Measurements from ENCODE around the gene LMAN2.
"Not testable (repeated sequence)": the region's sequence is repeated elsewhere in the genome, so short reads cannot be mapped to it uniquely, and the experiment has no call there.

LMAN2 gene

DNA sequence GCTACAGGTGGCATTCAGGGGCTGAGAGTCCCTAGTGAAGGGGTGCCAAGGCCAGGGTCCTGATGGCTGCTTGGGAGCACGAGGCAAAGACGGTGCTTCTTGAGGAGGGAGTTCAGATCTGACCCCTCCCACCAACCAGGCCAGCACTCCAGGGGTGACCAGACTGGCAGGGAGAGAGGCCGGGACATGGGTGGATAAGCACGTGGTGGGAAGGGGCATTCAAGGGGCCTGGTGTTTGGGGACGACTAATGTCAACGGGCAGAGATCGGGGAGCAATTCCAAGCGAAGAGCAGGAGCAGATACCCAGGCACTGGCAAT, 10.8 kb upstream of the LMAN2 start:
- H3K9ac ChIP-seq (ENCODE audit: low read length): no peak overlapping the region

GRCh38 chr5:177361418-177362291, 10.2 kb upstream of the LMAN2 start:
- DNase-seq: peak; percentile 46
- Histone ChIP-seq H3F3A (ENCODE audit: insufficient read depth, low read length) (peaks cover 14% of the 10 kb centered on the region; the same call in 1 of the 2 replicates), H3K4me1 (ENCODE audit: low read length) (peaks cover 44% of the 10 kb centered on the region), H3K36me3 (replicated peaks; ENCODE audit: insufficient read depth, low read length) (no peaks in the 10 kb centered on the region), H3K9me3 (replicated peaks; ENCODE audit: insufficient read depth, low read length) (no peaks in the 10 kb centered on the region), H3K9me2 (replicated peaks; ENCODE audit: insufficient read depth, low read length) (no peaks in the 10 kb centered on the region), H3K4me2 (ENCODE audit: low read depth, low read length) (peak overlapping the region; percentile 97), H3K27ac (ENCODE audit: low read length) (peak overlapping the region; percentile 6; the same call in 1 of the 2 replicates), H3K4me3 (ENCODE audit: low read length) (no peak overlapping the region), H3K27me3 (replicated peaks; ENCODE audit: insufficient read depth, low read length) (no peaks in the 10 kb centered on the region), H3K79me2 (ENCODE audit: low read length) (peaks cover 55% of the 10 kb centered on the region), H3K9ac (ENCODE audit: low read length) (no peak overlapping the region), H4K20me1 (ENCODE audit: insufficient read depth, low read length) (0 out of 2 replicates have a peak, but pooled peaks cover 6% of the 10 kb centered on the region), H2AFZ (ENCODE audit: low read length) (no peak overlapping the region)
- TF ChIP-seq EZH2 (optimal IDR thresholded peaks at IDR 0.05; ENCODE audit: low read depth, low read length) (no peak), CTCF (IDR thresholded peaks at IDR 0.05; ENCODE audit: low read length) (0 out of 2 replicates have a peak, but pooled peaks have one; percentile 7)

More for the DNA sequence above, 10.8 kb upstream of the LMAN2 start:
- peak overlapping the region; percentile 97 for H3K4me2 ChIP-seq (ENCODE audit: low read depth, low read length)
- TF ChIP-seq EZH2phosphoT487 (IDR thresholded peaks at IDR 0.05; ENCODE audit: low read length): no peak
- no peak for TF ChIP-seq EZH2 (optimal IDR thresholded peaks at IDR 0.05; ENCODE audit: low read depth, low read length)
- no peak for TF ChIP-seq CTCF (IDR thresholded peaks at IDR 0.05; ENCODE audit: low read length)
- H3K9me2 ChIP-seq (replicated peaks; ENCODE audit: insufficient read depth, low read length): no peaks in the 10 kb centered on the region
- peaks cover 55% of the 10 kb centered on the region for H3K79me2 ChIP-seq (ENCODE audit: low read length)
- no peaks in the 10 kb centered on the region for H3K27me3 ChIP-seq (replicated peaks; ENCODE audit: insufficient read depth, low read length)
- peaks cover 38% of the 10 kb centered on the region for H3K4me1 ChIP-seq (ENCODE audit: low read length)
- H3K9me3 ChIP-seq (replicated peaks; ENCODE audit: insufficient read depth, low read length): no peaks in the 10 kb centered on the region
- H3K36me3 ChIP-seq (replicated peaks; ENCODE audit: insufficient read depth, low read length): no peaks in the 10 kb centered on the region
- peak overlapping the region; percentile 61; the same call in 1 of the 2 replicates for H3K4me3 ChIP-seq (ENCODE audit: low read length)
- H3K27ac ChIP-seq (ENCODE audit: low read length): peak overlapping the region; percentile 6; the same call in 1 of the 2 replicates
- H2AFZ ChIP-seq (ENCODE audit: low read length): no peak overlapping the region
- 0 out of 2 replicates have a peak, but pooled peaks cover 6% of the 10 kb centered on the region for H4K20me1 ChIP-seq (ENCODE audit: insufficient read depth, low read length)
- no peak for DNase-seq
- H3F3A ChIP-seq (ENCODE audit: insufficient read depth, low read length): peaks cover 14% of the 10 kb centered on the region; the same call in 1 of the 2 replicates

- H3F3A ChIP-seq (ENCODE audit: insufficient read depth, low read length): peaks cover 14% of the 10 kb centered on the region; the same call in 1 of the 2 replicates
- not testable (repeated sequence) for H2AFZ ChIP-seq (ENCODE audit: low read length); H3K9me3 ChIP-seq (replicated peaks; ENCODE audit: insufficient read depth, low read length); H3K4me3 ChIP-seq (ENCODE audit: low read length); H3K36me3 ChIP-seq (replicated peaks; ENCODE audit: insufficient read depth, low read length); H3K4me2 ChIP-seq (ENCODE audit: low read depth, low read length); H3K27ac ChIP-seq (ENCODE audit: low read length); H3K9ac ChIP-seq (ENCODE audit: low read length); DNase-seq; H3K9me2 ChIP-seq (replicated peaks; ENCODE audit: insufficient read depth, low read length); H3K27me3 ChIP-seq (replicated peaks; ENCODE audit: insufficient read depth, low read length); H4K20me1 ChIP-seq (ENCODE audit: insufficient read depth, low read length)
- peaks cover 53% of the 10 kb centered on the region for H3K4me1 ChIP-seq (ENCODE audit: low read length)
- H3K79me2 ChIP-seq (ENCODE audit: low read length): peaks cover 55% of the 10 kb centered on the region
These were observed 9.3 kb upstream of the LMAN2 start for GRCh38 chr5:177360740-177361139.

GRCh38 chr5:177359860-177360259, 8.4 kb upstream of the LMAN2 start:
- Histone ChIP-seq H3K36me3 (replicated peaks; ENCODE audit: insufficient read depth, low read length) (no peaks in the 10 kb centered on the region), H2AFZ (ENCODE audit: low read length) (no peak overlapping the region), H3K27ac (ENCODE audit: low read length) (no peak overlapping the region), H3K9me2 (replicated peaks; ENCODE audit: insufficient read depth, low read length) (no peaks in the 10 kb centered on the region), H3K9ac (ENCODE audit: low read length) (no peak overlapping the region), H3K9me3 (replicated peaks; ENCODE audit: insufficient read depth, low read length) (no peaks in the 10 kb centered on the region), H3K27me3 (replicated peaks; ENCODE audit: insufficient read depth, low read length) (no peaks in the 10 kb centered on the region), H3K4me3 (ENCODE audit: low read length) (no peak overlapping the region), H3K4me2 (ENCODE audit: low read depth, low read length) (peak overlapping the region; percentile 91; the same call in 1 of the 2 replicates), H4K20me1 (ENCODE audit: insufficient read depth, low read length) (0 out of 2 replicates have a peak, but pooled peaks cover 6% of the 10 kb centered on the region), H3F3A (ENCODE audit: insufficient read depth, low read length) (peaks cover 14% of the 10 kb centered on the region; the same call in 1 of the 2 replicates), H3K79me2 (ENCODE audit: low read length) (peaks cover 55% of the 10 kb centered on the region), H3K4me1 (ENCODE audit: low read length) (peaks cover 55% of the 10 kb centered on the region)
- TF ChIP-seq CTCF (IDR thresholded peaks at IDR 0.05; ENCODE audit: low read length) (no peak), EZH2 (optimal IDR thresholded peaks at IDR 0.05; ENCODE audit: low read depth, low read length) (no peak), EZH2phosphoT487 (IDR thresholded peaks at IDR 0.05; ENCODE audit: low read length) (no peak)
- no peak for DNase-seq
